ENCODE measurements around the gene RUVBL2.
"Not testable (repeated sequence)": the region's sequence is repeated elsewhere in the genome, so short reads cannot be mapped to it uniquely, and the experiment has no call there.

The RUVBL2 gene

DNA sequence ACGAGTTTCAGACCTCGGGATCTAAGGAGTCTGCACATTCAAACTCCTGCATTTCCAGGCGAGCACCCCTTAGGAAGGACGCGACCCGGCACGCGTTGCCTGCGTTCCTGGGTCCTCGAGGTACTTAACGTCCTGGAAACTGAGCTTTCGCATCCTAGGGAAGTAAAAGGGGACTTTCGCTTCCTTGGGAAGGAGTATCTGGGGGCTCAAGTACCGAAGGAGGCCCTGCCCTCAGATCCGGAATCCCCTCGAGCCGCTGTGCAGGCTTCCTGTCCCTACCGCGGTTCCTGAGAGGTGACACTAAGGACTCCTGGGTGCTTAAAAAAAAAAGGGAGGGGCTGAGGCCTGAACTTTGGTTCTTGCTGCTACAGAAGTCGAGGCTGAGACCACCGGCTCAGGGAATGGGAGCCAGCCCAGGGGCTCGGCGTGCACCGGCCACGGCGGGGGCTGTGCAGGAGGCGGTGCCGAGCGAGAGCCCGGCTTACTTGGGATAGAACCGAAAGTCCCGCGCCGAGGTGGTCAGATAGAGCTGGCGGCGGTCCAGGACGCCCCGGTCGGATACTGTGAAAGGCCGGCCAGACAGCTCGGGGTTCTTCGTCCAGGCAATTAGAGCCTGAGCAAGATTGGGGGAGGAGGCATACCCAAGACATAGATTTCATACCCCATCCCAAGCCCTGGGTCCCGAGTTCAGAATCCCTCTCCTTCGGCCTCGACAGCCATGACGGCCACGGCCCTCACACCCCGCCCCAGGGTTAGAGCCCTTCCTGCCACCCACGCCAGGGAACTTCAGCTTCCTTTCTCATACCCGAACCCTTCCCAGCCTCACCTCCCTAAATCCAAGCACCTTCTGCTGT lies 24.9 kb downstream of the RUVBL2 start:
- DNase-seq, result not testable (repeated sequence)

DNA sequence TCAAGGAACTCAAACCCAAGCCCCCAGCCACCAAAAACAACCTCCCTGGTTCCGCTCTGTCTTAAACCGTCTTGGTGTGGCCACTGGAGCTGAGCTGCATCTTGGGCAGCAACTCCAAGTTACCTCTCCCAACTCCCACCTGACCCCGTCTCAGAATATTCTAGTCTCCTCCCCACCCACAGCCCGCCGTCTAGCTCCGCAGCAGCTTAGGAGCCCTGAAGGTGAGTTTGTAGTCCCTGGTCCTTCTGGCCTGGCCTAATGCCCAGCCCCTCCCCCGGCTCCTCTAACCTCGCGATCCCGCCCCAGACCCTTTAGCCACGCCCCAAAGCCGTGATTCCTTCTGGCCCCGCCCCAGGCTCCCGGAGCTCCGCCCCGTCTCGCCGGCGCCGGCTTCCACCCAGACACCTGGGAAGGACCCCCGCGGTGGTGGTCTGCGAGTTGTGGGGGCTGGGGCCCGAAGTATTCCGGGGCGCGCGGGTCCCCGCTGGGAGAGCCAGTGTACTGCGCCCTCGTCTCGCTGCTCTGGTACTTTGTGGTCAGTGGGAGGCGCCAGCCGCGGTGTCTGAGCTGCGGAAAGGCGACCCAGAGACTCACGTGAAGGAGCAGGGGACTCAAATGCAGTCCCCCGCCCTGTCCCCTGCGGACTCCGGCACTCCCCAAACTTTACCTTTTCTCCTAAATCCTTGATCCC lies 25.7 kb downstream of the RUVBL2 start:
- DNase-seq, result peak; percentile 46

DNA sequence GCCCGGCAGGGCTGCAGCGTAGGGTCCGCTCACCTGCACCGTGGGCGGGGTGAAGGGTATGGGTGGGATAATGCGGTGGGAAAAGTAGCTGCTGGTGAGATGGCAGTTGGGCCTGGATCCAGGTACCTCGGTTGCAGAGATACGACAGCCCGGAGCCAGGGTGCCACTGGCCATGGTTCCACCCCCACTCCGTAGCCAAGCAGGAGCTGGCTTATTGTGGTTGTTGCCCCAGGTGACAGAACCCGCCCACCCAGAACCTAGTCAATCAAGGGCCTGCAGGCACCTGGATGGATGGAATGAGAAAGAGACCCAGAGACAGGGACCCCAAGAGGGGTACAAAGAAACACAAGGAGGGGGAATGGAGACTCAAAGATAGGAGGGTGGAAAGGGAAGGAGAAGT lies 26.7 kb downstream of the RUVBL2 start:
- DNase-seq, result no peak

DNA sequence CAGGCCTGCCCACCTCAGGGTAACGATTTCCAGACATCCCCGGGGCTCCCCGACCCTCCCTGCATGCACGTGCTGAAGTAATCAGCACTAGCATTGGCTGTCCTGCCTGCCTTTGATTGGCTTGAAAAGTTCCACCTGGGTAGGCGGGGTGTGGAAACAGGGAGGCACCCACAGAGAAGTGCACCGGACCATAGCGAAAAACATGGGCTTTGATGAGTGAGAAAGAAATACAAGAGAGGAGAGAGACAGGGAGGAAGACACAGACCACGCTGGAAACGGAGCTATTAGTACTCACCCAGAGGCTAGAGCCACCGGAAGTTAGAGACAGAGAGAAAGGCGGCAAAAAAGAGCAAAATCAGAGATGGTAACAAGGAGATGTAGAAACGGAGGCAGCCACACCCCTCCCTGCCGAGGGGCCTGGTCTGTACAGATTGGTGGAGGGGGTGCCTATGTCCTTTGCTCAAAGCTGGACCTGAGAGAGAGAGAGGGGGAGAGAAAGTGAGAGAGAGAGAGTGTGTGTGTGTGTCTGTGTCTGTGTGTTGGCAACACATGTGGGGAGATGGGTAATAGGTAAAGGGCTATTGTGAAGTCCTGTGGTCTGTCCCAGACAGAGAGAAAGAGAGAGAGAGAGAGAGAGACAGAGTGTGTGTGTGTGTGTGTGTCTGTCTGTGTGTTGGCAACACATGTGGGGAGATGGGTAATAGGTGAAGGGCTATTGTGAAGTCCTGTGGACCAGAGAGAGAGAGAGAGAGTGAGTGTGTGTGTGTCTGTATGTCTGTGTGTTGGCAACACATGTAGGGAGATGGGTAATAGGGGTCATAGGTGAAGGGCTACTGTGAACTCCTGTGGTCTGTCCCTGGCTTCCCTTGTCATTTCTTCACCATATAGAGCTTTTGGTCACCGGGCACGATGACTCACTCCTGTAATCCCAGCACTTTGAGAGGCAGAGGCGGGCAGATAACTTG lies 27.5 kb downstream of the RUVBL2 start:
- DNase-seq, result no peak

DNA sequence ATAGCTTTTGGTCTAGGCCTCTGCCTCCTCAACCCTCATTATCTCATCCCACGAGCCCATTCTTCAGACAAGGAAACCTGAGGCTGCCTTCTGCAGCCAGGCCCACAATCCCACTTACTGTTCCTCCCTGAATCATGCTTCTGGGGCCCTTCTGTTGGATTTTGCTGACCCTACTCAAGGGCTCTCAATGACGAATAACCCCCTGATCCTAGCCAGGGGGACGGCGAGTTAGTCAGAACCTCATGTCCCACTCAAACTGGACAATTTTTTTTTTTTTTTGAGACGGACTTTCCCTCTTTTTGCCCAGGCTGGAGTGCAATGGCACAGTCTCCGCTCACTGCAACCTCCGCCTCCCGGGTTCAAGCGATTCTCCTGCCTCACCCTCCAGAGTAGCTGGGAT lies 28.4 kb downstream of the RUVBL2 start:
- no peak for DNase-seq

DNA sequence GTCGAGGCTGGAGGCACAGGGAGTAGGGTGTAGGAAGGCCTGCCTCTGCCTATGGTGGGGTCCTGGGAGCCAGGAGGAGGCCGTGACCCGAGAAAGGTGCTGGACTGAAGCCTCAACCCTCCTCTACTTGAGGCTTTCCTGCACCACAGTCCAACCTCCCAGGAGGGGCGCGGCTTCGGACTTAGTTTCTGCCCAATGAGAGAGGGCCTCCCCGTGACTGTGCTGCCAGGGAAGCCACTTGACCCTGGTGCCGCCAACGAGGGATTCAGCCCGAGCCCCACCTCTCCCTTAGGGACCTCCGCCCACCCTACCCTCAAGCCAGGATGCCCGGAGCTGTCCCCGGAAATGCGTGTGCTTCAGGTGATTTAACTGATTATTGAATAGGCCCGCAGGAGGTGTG lies 30.5 kb downstream of the RUVBL2 start, which contains the start of gene CGB3:
CGB3 (minus strand) TSS at position 101 of the 400 bp plus-strand sequence. CDS start 362 bp downstream, outside the sequence.
- DNase-seq, result not testable (repeated sequence)

DNA sequence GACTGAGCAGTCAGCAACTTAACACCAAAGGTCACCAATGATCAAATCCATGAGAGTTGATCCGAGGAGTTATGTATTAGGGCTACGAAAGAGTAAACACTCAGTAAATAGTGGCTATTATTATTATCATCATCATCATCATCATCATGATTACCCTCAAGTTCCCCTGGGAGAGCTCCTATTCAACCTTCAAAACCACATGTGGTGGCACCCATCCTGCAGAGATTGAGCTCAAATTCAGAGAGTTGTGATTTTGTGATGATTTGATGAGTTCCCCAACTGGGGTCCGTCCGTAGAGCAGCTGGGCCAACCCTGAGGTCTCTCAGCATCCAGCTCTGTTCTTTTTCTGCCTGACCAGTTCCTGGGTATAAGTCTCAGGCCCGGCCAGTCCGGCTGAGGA lies 31.4 kb downstream of the RUVBL2 start:
- not testable (repeated sequence) for DNase-seq

DNA sequence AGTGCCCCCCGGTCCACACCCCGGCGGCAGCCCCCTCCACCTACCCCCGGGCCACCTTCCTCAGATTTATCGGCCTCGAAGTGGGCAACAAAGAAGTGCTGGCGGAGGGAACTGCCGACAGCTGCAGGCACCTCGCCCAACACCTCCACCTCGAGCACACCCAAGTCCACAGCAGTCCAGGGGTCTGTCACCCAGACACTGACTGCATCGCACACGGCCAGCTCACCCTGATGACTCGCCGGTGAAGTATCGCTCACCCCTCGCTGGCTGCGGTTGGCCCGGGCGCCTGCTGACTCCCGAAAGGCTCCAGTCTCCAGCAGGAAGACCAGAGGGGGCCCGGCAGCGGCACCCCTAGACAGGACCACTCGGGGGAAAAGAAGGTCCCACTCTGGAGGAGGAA lies 31.9 kb downstream of the RUVBL2 start:
- DNase-seq, result not testable (repeated sequence)

DNA sequence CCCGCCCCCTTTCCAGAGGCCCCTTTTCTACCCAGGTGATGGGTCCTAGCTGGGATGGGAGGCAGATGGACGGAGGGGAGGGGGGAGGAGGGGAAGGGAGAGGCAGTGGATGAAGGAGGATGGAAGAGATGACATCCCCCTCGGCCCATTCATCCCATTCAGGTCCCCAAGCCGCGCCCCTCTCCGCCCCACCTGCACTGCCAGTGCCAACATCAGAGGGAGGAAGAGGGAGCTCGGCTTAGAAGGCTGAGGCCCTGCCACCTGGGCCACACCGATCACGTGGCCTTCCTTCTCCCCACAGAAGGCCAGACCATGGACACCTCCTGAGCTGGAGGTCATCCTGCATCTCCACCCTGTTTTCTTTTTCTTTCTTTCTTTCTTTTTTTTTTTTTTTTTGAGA lies 35.0 kb downstream of the RUVBL2 start:
- not testable (repeated sequence) for DNase-seq

DNA sequence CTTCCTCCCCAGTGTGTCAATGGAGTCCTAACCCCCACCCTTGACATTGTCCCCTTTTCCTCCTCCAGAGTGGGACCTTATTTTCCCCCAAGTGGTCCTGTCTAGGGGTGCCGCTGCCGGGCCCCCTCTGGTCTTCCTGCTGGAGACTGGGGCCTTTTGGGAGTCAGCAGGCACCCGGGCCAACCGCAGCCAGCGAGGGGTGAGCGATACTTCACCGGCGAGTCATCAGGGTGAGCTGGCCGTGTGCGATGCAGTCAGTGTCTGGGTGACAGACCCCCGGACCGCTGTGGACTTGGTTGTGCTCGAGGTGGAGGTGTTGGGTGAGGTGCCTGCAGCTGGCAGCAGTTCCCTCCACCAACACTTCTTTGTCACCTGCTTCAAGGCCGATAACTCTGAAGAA lies 36.1 kb downstream of the RUVBL2 start:
- not testable (repeated sequence) for DNase-seq

DNA sequence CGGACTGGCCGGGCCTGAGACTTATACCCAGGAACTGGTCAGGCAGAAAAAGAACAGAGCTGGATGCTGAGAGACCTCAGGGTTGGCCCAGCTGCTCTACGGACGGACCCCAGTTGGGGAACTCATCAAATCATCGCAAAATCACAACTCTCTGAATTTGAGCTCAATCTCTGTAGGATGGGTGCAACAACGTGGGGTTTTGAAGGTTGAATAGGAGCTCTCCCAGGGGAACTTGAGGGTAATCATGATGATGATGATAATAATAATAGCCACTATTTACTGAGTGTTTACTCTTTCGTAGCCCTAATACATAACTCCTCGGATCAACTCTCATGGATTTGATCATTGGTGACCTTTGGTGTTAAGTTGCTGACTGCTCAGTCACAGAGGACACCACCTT lies 36.6 kb downstream of the RUVBL2 start:
- not testable (repeated sequence) for DNase-seq

DNA sequence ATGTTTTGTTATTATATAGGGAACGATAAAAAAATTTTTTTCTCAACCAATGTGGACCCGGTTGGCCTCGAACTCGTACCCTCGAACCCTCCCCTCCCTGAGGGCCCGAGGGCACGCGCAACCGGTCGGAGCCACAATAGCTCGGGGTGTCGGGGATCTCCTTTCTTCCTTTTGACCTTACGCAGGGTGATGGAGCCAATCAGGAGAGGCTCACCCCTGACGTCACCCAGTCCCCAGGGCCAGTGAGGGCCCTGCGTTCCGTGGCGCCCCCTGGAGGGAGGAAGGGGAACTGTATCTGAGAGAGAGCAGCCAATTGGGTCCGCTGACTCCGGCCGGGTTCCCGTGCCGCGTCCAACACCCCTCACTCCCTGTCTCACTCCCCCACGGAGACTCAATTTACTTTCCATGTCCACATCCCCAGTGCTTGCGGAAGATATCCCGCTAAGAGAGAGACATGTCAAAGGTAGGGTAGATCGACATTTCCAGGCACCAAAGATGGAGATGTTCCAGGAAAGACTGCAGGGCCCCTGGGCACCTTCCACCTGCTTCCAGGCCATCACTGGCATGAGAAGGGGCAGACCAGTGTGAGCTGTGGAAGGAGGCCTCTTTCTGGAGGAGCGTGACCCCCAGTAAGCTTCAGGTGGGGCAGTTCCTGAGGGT lies 38.1 kb downstream of the RUVBL2 start, which contains the start of gene CGB2:
CGB2 (plus strand) TSS at position 249 of the 660 bp plus-strand sequence; CDS start at position 455, 206 bp downstream.
- not testable (repeated sequence) for DNase-seq

DNA sequence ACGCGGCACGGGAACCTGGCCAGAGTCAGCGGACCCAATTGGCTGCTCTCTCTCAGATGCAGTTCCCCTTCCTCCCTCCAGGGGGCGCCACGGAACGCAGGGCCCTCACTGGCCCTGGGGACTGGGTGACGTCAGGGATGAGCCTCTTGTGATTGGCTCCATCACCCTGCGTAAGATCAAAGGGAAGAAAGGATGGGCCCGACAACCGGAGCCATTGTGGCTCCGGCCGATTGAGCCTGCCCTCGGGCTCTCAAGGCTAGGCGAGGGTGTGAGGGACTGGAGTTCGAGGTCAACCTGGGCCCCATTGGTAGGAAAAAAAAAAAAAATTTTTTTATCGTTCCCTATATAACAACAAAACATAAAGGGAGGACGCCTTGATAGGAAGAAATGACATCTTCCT lies 43.1 kb downstream of the RUVBL2 start, which contains the start of gene CGB1:
CGB1 (minus strand) TSS at position 81 of the 400 bp plus-strand sequence. CDS start 184 bp downstream, outside the sequence.
- DNase-seq, result not testable (repeated sequence)

DNA sequence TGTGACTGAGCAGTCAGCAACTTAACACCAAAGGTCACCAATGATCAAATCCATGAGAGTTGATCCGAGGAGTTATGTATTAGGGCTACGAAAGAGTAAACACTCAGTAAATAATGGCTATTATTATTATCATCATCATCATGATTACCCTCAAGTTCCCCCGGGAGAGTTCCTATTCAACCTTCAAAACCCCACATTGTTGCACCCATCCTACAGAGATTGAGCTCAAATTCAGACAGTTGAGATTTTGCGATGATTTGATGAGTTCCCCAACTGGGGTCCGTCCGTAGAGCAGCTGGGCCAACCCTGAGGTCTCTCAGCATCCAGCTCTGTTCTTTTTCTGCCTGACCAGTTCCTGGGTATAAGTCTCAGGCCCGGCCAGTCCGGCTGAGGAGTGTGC lies 44.4 kb downstream of the RUVBL2 start:
- DNase-seq, result not testable (repeated sequence)

DNA sequence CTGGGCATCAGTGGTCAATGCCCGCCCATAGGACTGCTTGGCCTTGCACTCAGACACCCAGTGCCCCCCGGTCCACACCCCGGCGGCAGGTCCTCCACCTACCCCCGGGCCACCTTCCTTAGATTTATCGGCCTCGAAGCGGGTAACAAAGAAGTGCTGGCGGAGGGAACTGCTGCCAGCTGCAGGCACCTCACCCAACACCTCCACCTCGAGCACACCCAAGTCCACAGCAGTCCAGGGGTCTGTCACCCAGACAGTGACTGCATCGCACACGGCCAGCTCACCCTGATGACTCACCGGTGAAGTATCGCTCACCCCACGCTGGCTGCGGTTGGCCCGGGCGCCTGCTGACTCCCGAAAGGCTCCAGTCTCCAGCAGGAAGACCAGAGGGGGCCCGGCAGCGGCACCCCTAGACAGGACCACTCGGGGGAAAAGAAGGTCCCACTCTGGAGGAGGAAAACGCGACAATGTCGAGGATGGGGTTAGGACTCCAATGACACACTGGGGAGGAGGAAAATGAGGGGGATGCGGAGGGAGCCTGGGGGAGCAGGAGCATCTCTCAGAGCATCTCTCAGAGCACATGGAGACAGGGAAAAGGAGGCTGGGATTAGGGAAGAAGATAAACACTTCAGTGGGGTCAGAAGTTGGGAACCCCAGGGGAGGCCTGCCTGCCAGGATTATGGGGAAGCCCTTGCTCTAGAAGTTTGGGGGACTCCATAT lies 45.0 kb downstream of the RUVBL2 start:
- DNase-seq, result not testable (repeated sequence)

DNA sequence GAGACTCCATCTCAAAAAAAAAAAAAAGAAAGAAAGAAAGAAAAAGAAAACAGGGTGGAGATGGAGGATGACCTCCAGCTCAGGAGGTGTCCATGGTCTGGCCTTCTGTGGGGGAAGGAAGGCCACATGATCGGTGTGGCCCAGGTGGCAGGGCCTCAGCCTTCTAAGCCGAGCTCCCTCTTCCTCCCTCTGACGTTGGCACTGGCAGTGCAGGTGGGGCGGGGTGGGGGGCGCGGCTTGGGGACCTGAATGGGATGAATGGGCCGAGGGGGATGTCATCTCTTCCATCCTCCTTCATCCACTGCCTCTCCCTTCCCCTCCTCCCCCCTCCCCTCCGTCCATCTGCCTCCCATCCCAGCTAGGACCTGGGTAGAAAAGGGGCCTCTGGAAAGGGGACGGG lies 46.0 kb downstream of the RUVBL2 start:
- DNase-seq, result not testable (repeated sequence)

DNA sequence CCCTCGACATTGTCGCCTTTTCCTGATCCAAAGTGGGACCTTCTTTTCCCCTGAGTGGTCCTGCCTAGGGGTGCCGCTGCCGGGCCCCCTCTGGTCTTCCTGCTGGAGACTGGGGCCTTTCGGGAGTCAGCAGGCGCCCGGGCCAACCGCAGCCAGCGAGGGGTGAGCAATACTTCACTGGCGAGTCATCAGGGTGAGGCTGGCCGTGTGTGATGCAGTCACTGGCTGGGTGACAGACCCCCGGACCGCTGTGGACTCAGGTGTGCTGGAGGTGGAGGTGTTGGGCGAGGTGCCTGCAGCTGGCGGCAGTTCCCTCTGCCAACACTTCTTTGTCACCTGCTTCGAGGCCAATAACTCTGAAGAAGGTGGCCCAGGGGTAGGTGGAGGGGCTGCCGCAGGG lies 48.5 kb downstream of the RUVBL2 start:
- DNase-seq, result no peak

DNA sequence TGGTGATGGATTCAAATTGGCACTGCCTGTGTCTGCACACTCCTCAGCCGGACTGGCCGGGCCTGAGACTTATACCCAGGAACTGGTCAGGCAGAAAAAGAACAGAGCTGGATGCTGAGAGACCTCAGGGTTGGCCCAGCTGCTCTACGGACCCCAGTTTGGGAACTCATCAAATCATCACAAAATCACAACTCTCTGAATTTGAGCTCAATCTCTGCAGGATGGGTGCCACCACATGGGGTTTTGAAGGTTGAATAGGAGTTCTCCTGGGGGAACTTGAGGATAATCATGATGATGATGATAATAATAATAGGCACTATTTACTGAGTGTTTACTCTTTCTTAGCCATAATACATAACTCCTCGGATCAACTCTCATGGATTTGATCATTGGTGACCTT lies 49.0 kb downstream of the RUVBL2 start:
- not testable (repeated sequence) for DNase-seq

DNA sequence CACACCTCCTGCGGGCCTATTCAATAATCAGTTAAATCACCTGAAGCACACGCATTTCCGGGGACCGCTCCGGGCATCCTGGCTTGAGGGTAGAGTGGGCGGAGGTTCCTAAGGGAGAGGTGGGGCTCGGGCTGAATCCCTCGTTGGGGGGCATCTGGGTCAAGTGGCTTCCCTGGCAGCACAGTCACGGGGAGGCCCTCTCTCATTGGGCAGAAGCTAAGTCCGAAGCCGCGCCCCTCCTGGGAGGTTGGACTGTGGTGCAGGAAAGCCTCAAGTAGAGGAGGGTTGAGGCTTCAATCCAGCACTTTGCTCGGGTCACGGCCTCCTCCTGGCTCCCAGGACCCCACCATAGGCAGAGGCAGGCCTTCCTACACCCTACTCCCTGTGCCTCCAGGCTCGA lies 49.9 kb downstream of the RUVBL2 start, which contains the start of gene CGB5:
CGB5 (plus strand) TSS at position 301 of the 400 bp plus-strand sequence. CDS start 362 bp downstream, outside the sequence.
- DNase-seq, result not testable (repeated sequence)

DNA sequence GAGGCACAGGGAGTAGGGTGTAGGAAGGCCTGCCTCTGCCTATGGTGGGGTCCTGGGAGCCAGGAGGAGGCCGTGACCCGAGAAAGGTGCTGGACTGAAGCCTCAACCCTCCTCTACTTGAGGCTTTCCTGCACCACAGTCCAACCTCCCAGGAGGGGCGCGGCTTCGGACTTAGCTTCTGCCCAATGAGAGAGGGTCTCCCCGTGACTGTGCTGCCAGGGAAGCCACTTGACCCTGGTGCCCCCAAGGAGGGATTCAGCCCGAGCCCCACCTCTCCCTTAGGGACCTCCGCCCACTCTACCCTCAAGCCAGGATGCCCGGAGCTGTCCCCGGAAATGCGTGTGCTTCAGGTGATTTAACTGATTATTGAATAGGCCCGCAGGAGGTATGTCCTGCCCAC lies 55.3 kb downstream of the RUVBL2 start, which contains the start of gene CGB8:
CGB8 (minus strand) TSS at position 101 of the 400 bp plus-strand sequence. CDS start 372 bp downstream, outside the sequence.
- not testable (repeated sequence) for DNase-seq

DNA sequence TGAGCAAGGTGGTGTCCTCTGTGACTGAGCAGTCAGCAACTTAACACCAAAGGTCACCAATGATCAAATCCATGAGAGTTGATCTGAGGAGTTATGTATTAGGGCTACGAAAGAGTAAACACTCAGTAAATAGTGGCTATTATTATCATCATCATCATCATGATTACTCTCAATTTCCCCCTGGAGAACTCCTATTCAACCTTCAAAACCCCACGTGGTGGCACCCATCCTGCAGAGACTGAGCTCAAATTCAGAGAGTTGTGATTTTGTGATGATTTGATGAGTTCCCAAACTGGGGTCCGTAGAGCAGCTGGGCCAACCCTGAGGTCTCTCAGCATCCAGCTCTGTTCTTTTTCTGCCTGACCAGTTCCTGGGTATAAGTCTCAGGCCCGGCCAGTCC lies 56.1 kb downstream of the RUVBL2 start:
- not testable (repeated sequence) for DNase-seq
